H1 (cell line): ENCODE measurements around the gene CD58. TPM values are rescaled to one million over a fixed set of nuclear protein-coding genes. Genes with fewer than 3 reads are reported as not detected.

Experiments
- JUND ChIP-seq: IDR thresholded peaks from 2 replicates; pipeline ENCODE4 v1.6.1; 2011; ENCODE audit warnings: mild to moderate bottlenecking, improper control_type of control experiment, low read length
- SIN3A ChIP-seq, 2 experiments: IDR thresholded peaks in 1 of 2; conservative IDR thresholded peaks in 1 of 2; 2 replicates each; pipeline ENCODE4 v1.6.1; 2011 to 2012; ENCODE audit warnings: low read length in 2 of 2, improper control_type of control experiment in 1 of 2, low read depth in 1 of 2, mild to moderate bottlenecking in 1 of 2
- polyA plus RNA-seq, 7 experiments: library from polyadenylated mRNA; depleted of rRNA in 3 of 7; stranded (reverse) in 5 of 7; unstranded in 2 of 7; fragments of >200 nt in 5 of 7; fragments of 200-250 nt in 2 of 7; gene quantifications; 1 replicate in 5 of 7; 2 replicates in 1 of 7; 4 replicates in 1 of 7; pipeline versions ENCODE4 v1.2.1 to v1.2.3, GENCODE V29; 2011 to 2013; ENCODE audit warnings: missing spikeins in 2 of 7, mixed read lengths in 2 of 7
- total RNA-seq: library from RNA; stranded (reverse); fragmentation: NEBNext Ultra II Directional; extraction: Animal tissue kit (Norgen Biotek cat#: 25700); gene quantifications from 2 replicates; pipeline ENCODE4 v1.2.1, GENCODE V29; 2021
- TF ChIP-seq, protein P1 (sequence below): IDR thresholded peaks from 2 replicates; pipeline ENCODE4 v1.6.1; 2011; ENCODE audit warnings: low read depth, mild to moderate bottlenecking, low read length; ENCODE audit not compliant: insufficient read depth

CD58 gene
- total and polyA plus RNA-seq, 2 of the 8 experiments (the other 6 are each of a cell fraction or from before 2014, with no cell fraction given) = 5.3 to 5.5 TPM

DNA sequence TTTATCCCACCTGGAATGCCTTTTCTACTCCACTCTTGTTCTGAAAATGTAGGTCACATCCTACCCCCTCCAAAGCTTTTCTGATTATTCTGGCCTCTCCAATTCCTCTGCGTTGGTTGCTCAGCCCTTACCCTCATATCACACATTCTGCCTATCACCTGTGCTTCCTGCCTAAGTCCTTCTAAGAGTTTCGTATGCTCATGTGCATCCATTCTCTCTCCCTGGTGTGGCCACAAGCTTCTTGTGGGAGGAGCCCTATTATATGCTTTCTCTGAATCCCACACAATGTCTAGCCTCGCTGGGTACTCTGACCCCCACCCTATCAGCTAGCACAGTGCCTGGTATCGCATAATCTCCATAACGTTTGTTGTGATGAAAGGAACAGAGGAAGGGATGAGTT, 54.2 kb downstream of the CD58 start (continued):
- TF ChIP-seq SIN3A (conservative IDR thresholded peaks at IDR 0.05 in 1 of 2, IDR thresholded peaks at IDR 0.05 in 1 of 2; ENCODE audit: low read depth in 1 of 2, low read length in 2 of 2) (no peak), JUND (no peak)
- TF ChIP-seq, protein P1, sequence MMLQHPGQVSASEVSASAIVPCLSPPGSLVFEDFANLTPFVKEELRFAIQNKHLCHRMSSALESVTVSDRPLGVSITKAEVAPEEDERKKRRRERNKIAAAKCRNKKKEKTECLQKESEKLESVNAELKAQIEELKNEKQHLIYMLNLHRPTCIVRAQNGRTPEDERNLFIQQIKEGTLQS = no peak
